Amniotic stem cell (primary cell): Measurements from ENCODE around the gene NDUFC2.
"Not testable (repeated sequence)": the region's sequence is repeated elsewhere in the genome, so short reads cannot be mapped to it uniquely, and the experiment has no call there.

Source experiments
- DNase-seq: peaks from one replicate; lab custom pipeline; 2025; lab: John Stamatoyannopoulos, UW

NDUFC2 gene

DNA sequence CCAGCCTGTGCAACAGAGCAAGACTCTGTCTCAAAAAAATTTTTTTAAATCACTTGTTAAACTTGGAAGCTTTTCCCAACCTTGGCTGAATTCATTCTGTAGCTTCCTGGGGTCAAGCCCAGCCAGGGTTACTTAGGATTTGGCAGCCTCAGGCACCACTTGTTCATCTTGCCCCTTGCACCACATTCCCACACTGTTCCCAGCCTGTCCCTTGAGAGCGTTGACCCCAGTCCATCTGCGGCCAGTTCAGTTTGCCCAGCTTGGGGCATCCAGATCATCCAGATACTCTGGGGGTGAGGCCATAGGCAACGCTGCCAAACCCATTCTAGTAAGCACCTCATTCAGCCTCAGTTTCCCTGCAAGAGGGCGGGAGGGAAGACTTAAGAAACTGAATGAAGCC is 24.7 kb downstream of the NDUFC2 start:
- no peak for DNase-seq

DNA sequence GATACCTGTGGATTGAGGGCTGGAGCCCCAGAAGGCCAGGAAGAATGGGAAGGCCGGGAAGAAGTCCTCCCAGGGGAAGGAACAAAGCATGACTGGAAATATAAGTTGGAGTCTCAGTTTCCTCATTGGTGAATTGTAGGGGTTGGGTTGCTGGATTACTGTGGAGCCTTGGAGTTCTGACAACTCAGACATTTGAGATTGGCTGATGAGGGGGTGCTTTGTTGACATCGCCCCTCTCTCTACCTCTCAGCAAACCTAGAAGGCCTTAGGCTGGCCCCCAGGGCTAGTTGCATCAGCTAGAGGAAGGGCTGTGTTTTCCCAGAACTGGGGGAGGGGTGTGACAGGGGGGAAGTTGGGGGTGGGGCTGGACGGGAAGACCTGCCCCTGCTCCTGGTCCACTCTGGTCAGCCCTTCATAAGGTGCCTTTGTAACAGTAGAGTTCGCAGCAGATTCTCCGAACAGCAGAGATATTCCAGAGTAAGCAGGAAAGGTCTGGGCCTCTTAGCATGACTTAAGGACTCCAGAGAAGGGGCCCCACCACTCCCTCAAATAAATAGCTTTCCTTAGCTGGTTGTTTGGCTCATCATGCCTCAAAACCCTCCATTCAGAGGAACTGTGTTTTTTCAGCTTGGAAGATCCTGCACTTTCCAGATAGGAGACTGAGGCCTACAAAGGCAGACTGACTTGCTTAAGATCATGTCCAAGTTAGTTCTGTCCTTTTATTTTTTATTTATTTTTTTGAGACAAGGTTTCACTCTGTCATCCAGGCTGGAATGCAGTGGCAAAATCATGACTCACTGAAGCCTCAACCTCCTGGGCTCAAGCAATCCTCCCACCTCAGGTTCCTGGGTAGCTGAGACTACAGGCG is 28.5 kb downstream of the NDUFC2 start:
- DNase-seq = no peak

GRCh38 chr11:78049348-78049747 is 30.3 kb downstream of the NDUFC2 start:
- DNase-seq = no peak

GRCh38 chr11:78048561-78048960 is 31.1 kb downstream of the NDUFC2 start:
- no peak for DNase-seq

DNA sequence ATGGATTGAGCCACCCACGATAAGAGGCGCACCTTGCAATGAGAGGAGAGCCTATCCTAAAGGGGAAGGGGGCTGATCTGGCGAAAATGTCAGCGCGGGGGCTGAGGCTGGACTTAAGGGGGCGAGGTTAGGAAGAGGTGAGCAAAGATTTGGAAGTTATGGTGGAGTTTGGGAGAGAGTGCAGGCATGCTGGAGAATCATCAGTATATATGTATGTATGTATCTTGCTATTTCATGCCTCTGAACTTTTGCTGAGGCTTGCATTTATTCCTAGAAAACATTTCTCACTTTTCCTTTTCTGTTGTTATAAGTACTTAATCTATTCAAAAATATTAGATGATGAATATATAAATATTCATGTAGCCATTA is 33.2 kb downstream of the NDUFC2 start:
- DNase-seq = no peak

- DNase-seq = no peak
Observed at GRCh38 chr11:78045851-78046485, 33.7 kb downstream of the NDUFC2 start.

GRCh38 chr11:78044706-78045105 is 35.0 kb downstream of the NDUFC2 start:
- DNase-seq = no peak

GRCh38 chr11:78041843-78042440 is 37.7 kb downstream of the NDUFC2 start:
- no peak for DNase-seq

DNA sequence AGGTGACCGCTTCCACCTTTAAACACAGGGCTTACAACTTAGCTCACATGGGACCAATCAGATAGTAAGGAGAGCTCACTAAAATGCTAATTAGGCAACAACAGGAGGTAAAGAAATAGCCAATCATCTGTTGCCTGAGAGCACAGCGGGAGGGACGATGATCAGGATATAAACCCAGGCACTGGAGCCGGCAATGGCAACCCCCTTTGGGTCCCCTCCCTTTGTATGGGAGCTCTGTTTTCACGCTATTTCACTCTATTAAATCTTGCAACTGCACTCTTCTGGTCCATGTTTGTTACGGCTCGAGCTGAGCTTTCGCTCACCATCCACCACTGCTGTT is 38.3 kb downstream of the NDUFC2 start:
- DNase-seq = not testable (repeated sequence)

DNA sequence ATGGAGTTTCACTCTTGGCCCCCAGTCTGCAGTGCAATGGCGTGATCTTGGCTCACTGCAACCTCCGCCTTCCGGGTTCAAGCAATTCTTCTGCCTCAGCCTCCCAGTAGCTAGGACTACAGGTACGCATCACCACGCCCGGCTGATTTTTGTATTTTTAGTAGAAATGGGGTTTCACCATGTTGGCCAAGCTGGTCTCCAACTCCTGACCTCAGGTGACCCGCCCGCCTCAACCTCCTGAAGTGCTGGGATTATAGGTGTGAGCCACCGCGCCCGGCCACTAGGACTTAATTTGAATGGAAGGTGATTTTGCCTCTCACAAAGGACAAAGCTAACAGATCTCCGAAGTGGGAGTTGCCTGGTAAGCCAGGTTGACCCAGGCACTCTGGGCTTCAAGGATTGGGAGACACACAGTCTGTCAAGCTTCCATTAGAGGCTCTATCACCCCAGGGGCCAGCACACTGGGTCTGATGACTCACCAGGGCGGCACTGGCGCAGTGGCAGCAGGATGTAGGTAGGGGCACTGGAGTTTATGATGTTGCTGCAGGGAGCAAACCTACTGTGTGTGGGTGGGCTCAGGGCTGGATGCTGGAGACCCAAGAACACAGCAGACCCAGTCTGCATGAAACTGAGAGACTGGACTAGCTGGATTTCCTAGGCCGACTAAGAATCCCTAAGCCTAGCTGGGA is 38.8 kb downstream of the NDUFC2 start:
- no peak for DNase-seq

DNA sequence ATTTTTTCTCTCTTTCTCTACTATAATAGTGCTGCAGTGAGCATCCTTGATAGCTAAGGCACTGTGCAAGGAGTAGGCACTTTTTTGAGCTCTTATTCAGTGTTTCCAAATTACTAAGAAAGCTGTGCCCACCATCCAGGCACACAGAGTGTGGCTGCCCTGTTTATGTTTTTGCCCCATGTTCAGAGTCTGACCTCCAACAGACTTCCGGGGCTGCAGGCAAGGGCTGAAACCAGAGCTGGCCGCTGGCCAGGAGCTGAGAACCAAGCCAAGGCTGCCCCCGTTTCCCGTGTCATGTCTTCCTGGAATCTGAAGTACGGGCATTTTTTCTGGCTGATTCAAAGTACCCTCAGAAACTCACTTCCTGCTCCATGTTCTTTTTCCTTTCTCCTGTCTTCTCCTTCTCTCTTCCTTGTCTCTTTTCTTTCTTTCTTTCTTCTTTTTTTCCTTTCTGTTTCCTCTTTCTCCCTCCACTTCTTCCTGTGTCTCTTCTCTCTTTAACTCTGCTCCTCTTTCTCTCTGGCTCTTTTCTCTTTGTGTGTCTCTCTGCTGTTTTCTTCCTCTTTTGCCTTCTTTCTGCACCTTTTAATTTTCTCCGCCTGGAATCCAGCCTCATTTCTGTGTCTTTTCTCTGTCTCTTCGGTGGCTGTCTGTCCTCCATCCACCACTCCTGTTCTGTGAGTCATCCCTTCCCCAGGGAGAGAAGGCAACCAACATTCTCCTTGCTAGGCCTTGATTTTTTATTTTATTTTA is 39.6 kb downstream of the NDUFC2 start:
- DNase-seq = peak; percentile 64

DNA sequence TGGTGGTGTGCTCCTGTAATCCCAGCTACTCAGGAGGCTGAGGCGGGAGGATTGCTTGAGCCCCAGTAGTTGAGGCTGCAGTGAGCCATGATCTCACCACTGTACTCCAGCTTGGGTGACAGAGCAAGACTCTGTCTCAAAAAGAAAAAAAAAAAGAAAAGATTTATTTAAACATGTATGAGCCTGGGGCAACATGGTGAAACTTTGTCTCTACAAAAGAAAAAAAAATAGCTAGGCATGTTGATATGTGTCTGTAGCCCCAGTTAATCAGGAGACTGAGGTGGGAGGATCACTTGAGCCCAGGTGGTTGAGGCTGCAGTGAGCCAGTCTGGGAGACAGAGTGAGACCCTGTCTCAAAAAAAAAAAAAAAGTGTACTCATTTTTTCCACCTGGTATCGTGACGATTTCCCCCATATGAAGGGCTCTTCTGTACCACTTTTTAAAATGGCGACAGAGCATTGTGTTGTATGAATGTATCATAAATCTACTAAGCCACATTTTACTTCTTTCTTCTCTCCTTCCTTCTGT is 40.2 kb downstream of the NDUFC2 start:
- no peak for DNase-seq

DNA sequence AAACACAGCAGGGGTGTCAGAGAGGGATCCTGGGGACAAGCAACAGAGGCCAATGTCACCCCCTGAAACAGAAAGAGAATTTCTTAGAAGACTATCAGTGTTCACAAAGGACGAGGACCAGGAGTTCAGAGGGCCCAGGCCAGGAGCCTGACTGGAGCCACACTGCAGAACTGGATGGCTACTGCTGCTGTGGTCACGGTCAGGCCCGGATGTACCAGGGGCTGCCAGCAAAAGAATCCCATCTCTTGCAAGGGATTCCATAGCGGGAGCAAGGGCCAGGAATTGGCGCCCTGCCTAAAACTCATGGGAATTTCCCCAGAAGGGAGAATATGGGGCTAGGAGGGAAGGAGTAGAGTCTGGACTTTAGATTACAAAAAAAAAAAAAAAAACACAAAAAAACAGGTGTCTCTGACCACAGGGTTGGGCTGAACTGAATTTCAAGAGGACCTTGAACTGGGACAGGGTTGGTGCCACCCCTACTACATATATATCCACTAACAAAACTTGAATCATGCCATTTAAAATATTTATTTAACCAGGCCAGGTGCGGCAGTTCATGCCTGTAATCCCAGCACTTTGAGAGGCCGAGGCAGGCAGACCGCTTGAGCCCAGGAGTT is 40.9 kb downstream of the NDUFC2 start:
- no peak for DNase-seq

DNA sequence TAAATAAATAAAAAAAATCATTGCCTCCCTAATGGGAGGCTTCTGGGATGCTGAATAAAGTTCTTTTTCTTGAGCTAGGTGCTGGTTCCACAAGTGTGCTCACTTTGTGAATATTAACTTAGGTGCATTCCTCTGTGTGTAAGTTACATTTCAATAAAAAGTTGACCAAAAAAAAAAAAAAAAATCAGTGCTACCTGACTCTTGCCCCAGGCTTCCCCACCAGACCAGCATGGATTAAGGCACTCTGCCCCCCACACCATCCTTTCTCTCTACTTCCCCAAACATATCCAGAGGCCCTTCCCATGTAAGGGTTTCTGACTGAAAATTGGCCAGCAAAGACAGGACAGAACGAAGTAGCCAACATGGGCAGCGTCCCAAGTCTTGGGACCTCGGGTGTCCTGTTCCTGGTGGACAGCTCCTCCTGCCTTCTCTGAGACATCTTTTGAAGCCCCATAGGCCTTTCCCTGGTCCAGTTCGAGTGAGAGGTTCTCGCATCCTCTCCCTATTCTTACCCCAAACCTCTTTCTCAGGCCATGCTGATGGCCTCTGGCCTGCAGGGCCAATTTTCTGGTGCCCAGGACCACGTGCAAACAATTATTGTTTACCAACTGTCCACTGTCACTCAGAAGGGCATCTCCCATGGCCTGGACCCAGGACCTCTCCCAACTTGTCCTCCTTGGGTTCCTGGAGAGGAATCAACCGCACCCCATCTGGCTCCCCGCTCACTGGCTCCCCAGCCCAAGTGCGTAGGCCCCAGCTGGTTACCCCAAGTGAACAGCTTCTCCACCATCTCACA is 41.6 kb downstream of the NDUFC2 start:
- DNase-seq = no peak

DNA sequence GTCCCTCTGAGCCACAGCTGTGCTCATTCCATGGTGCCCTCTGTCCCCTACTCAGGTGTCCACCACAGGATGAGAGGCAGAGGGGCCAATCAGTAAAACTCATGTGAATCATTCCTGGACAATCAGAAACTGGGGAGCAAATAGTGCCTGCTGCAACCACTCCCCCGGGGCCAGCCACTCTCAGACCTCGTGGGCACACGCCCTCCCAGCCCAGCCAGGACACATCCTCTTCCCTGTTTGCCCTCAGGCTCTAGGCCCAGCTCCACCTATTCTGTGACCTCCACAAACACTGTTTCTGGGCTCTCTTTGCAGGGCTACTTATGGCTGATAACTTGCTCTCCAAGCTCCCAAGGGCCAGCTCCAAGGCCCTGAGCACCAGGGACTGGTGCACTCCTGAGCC is 42.6 kb downstream of the NDUFC2 start:
- no peak for DNase-seq

DNA sequence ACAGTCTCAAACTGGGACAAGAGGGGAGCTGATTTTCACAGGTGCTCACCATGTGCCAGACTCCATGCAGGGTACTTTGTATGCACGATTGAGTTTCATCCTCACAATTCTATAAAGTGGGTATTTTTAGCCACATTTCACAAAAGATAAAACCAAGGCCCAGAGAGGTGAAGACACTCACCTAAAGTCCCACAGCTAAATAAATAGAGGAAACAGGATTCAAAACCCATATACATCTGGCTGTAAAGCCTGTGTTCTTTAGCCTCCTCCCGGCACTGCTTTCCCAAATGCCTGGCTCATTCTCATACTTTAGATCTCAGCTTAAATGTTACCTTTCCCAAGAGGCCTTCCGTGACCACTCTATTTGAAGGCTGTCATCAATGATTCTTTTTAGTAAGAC is 43.3 kb downstream of the NDUFC2 start:
- no peak for DNase-seq

GRCh38 chr11:78034623-78035022 is 45.0 kb downstream of the NDUFC2 start:
- no peak for DNase-seq

- no peak for DNase-seq
Observed at GRCh38 chr11:78033040-78033439, 46.6 kb downstream of the NDUFC2 start.

DNA sequence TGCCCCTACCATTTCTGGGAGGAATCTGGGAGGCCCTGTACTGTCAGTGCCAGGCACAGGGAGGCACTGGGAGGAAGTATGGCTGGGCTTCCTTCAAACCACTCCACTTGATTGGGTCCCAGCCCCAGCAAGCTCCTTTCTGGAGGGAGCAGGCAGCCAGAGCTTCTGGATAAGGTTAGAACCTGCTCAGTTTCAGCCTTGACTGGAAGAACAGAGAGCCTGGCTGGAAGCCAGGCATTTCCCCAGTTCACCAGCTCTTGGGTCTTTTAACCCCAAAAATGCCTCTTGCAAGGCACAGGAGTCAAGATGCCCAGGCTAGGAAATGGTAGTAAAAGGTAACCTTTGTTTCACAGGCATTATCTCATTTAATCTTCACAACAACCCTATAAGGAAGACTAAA is 47.6 kb downstream of the NDUFC2 start:
- no peak for DNase-seq

- no peak for DNase-seq
Observed at GRCh38 chr11:78031629-78032028, 48.0 kb downstream of the NDUFC2 start.
